GM13977 (cell line): ENCODE data around the gene ASB3.
"Not testable (repeated sequence)": the region's sequence is repeated elsewhere in the genome, so short reads cannot be mapped to it uniquely, and the experiment has no call there.

Source experiments
- DNase-seq: peaks from one replicate; pipeline ENCODE4 v3.0.0; 2012; ENCODE audit warnings: low spot score
- in situ Hi-C: fragments of 300-500 bp; cut with MboI; formaldehyde crosslinking; loops from one replicate; pipeline ENCODE4 v1.12.0; 2022; ENCODE audit warnings: low sequenced_read_pairs, low pct_unique_long_range_greater_than_20kb, mixed read lengths, inconsistent platforms; ENCODE audit not compliant: unreplicated experiment
- TF ChIP-seq, protein P1 (sequence below): IDR thresholded peaks from 2 replicates; pipeline ENCODE4 v1.5.1; 2012; ENCODE audit warnings: mild to moderate bottlenecking, control low read depth; ENCODE audit not compliant: insufficient read depth; ENCODE audit errors: extremely low read depth, missing control alignments

Gene ASB3, protein sequence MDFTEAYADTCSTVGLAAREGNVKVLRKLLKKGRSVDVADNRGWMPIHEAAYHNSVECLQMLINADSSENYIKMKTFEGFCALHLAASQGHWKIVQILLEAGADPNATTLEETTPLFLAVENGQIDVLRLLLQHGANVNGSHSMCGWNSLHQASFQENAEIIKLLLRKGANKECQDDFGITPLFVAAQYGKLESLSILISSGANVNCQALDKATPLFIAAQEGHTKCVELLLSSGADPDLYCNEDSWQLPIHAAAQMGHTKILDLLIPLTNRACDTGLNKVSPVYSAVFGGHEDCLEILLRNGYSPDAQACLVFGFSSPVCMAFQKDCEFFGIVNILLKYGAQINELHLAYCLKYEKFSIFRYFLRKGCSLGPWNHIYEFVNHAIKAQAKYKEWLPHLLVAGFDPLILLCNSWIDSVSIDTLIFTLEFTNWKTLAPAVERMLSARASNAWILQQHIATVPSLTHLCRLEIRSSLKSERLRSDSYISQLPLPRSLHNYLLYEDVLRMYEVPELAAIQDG

DNA sequence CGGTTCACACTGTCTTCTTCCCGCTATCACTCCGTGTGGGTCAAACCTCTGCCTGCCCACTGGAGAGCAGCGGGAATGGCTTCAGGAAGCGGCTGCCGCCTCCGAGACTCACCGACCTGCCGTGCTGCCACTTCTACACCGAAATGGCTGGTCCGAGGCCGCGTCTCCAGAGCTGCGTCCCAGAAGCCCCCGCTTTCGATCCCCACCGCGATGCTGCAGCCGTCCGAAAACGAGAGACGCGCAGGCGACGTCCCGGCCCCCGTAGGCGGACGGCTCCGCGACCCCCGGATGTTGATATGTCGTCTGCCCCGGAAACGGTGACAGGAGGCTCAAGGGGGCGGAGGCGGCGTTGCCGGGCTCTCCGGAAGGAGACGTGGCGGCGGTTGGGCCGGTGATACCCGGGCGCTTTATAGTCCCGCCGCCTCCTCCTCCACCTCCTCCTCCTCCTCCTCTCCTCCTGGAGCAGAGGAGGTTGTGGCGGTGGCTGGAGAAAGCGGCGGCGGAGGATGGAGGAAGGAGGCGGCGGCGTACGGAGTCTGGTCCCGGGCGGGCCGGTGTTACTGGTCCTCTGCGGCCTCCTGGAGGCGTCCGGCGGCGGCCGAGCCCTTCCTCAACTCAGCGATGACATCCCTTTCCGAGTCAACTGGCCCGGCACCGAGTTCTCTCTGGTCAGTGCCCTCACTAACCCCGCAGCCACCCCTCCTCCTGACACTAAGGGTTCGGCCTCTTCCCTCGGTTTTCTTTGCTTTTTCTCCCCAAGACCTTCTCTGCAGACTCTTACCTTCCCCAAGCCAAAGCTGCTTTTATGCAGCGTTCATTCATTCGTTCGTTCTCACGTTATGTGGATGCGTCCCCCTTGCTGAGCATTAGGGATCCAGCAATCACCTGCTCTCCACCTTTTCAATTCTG, at the start of gene ASB3, which contains the start of gene ERLEC1:
Gene ASB3 (minus strand): TSS at position 249 of the 909 bp plus-strand sequence. CDS start 21,381 bp downstream, outside the sequence.
Gene ERLEC1 (plus strand): TSS at position 340 of the 909 bp plus-strand sequence. CDS start 167 bp downstream, at position 507.
- in situ Hi-C loops: no loop called here
- peak; percentile 90 for DNase-seq
- TF ChIP-seq, protein P1, sequence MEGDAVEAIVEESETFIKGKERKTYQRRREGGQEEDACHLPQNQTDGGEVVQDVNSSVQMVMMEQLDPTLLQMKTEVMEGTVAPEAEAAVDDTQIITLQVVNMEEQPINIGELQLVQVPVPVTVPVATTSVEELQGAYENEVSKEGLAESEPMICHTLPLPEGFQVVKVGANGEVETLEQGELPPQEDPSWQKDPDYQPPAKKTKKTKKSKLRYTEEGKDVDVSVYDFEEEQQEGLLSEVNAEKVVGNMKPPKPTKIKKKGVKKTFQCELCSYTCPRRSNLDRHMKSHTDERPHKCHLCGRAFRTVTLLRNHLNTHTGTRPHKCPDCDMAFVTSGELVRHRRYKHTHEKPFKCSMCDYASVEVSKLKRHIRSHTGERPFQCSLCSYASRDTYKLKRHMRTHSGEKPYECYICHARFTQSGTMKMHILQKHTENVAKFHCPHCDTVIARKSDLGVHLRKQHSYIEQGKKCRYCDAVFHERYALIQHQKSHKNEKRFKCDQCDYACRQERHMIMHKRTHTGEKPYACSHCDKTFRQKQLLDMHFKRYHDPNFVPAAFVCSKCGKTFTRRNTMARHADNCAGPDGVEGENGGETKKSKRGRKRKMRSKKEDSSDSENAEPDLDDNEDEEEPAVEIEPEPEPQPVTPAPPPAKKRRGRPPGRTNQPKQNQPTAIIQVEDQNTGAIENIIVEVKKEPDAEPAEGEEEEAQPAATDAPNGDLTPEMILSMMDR: no peak

DNA sequence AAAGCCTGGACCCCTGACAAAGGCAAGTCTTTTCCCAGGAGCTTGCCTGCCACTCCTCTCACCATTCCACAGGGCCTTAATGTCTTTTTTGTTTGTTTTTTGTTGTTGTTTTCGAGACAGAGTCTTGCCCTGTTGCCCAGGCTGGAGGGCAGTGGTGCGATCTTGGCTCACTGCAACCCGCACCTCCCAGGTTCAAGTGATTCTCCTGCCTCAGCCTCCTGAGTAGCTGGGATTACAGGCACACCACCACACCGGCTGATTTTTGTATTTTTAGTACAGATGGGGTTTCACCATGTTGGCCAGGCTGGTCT, 43.2 kb upstream of the ASB3 start:
- DNase-seq, in situ Hi-C loops: not testable (repeated sequence)

DNA sequence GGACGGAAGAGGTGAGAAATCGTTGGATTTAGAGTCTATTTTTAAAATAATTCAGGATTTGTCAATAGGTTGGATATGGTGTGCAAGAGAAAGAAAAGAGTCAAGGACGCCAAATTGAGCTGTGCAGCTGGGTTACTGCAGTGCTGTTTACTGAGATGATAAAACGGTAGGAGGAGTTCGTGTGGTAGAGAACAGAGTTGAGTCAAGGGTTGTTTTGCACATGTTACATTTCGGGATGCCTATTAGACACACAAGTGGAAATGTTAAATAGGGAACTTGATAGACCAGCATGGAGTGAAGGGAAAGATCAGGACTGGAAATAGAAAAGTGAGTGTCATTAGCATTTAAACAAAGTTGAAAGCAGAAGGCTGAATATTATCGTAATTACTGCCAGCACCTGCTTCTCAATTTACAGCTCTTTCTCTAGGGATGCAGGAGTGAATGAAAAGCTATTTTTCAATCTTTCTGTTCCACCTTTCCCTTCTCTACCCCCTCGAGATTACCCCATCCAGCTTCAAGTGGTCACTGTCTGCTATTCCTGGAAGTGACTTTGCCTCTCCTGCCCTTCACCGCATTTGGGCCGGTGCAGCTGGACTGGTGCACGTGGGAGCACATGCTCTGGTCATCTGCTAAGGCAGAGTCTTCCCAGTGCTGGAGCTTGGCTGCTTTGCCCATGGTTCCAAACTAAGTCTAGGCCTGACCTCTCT, 42.7 kb upstream of the ASB3 start:
- in situ Hi-C loops: no loop called here
- TF ChIP-seq, protein P1: no peak
- no peak for DNase-seq

DNA sequence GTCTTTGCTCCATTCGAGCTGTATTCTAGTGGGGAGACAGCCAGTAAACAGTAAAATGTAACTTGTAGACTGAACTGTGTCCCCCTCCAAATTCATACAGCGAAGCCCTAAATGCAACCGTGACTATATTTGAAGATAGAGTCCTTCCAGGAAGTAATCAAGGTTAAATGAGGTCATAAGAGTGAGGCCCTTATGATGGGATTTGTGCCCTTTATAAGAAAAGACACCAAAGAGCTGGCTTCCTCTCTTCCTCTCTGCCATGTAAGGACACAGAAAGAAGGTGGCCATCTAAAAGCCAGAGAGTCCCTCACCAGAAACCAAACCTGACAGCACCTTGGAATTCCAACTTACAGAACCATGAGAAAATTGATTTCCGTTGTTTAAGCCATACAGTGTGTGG, 41.6 kb upstream of the ASB3 start:
- TF ChIP-seq, protein P1: no peak
- in situ Hi-C loops: no loop called here
- no peak for DNase-seq

DNA sequence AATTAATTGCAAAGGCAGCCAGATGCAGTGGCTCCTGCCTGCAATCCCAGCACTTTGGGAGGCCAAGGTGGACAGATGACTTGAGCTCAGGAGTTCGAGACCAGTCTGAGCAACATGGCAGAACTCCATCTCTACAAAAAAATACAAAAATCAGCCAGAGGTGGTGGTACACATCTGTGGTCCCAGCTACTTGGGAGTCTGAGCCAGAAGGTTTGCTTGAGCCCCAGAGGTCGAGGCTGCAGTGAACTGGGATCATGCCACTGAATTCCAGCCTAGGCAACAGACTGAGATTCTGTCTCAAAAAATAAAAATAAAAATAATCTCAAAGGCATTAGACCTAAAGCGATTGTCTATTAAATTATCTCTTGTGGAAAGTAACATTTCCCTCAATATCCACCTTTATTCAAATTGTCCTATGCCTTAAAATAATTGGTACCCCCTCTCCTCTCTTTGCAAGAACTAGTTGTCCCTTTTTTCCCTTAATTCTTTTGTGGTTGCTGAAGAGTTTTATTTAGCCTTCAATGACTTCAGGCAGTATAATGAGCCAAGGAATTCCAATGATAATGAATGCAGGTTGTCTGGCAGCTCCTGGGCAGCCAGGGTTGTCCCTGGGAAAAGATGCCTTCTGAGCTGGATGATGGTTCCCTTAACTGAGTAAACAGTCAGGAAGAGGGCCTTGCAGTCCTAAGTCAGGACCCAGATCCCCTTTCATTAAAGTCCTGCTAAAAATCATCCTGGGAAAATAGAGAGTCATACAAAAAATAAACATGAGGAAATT, 40.8 kb upstream of the ASB3 start:
- DNase-seq: no peak
- in situ Hi-C loops: no loop called here
- TF ChIP-seq, protein P1: no peak

DNA sequence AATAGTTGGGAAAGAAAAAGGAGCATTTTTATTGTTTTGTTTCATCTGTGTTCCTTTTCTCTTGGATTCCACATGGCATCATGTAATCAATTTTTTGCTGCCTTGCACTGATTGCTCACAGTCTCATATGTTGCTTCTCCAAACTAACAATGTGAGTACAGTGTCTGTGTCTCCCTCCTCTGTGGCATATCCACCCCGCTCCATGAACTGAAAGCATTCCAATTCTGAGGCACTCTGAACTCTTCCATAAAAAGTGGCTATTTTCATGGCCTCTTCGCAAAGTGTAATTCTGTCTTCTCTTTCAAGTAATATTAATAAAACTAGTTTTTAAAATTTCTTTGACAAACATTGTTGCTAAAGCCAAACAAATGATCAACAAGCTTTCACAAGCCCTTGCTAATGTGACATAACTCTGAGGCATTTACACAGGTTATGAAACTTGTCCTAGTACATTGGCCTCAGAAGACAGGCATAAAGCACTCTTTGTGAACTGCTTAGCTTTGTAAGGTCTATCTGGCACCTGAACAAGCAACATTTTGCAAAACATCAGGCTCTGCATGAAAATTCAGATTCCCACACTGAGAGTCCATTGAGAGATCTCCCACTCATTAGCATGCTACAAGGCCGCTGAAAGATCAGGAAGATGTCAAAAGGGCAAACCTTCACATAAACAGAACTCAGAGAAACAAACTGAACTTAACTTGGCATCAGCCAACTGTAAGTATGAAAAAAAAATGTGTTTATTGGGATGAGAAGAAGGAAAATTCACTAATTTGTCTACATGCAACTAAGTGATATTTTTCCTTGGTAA, 40.0 kb upstream of the ASB3 start:
- no peak for DNase-seq
- TF ChIP-seq, protein P1: no peak
- in situ Hi-C loops: no loop called here
